Neural cell (in vitro differentiated cells): ENCODE results near the gene NCOA7. TPM values are rescaled to one million over a fixed set of nuclear protein-coding genes. Genes with fewer than 3 reads are reported as not detected.

Source experiments
- H2AFZ ChIP-seq: fragments of 200-600, 300-800 bp; sonication (generic), shearing (Covaris generic); 2 replicates; pipeline ENCODE4 v1.6.0; 2014; ENCODE audit warnings: low read depth, mild to moderate bottlenecking, antibody characterized with exemption, low read length, moderate library complexity
- H3F3A ChIP-seq: fragments of 200-600 bp; shearing (Covaris generic); 2 replicates; pipeline ENCODE4 v1.6.1; 2016; ENCODE audit warnings: mild to moderate bottlenecking, moderate library complexity, mixed read lengths, antibody characterized with exemption, low read length; ENCODE audit not compliant: insufficient read depth, poor library complexity, severe bottlenecking
- H3K27ac ChIP-seq: fragments of 200-600, 300-800 bp; sonication (generic), shearing (Covaris generic); 2 replicates; pipeline ENCODE4 v1.5.1; 2014; ENCODE audit warnings: mild to moderate bottlenecking, low read length, moderate library complexity
- H3K27me3 ChIP-seq: fragments of 300-800, 200-600 bp; sonication (generic), shearing (Covaris generic); 2 replicates; pipeline ENCODE4 v1.6.0; 2014; ENCODE audit warnings: mild to moderate bottlenecking, low read depth, low read length, moderate library complexity; ENCODE audit not compliant: insufficient read depth
- H3K36me3 ChIP-seq: fragments of 300-800, 200-600 bp; sonication (generic), shearing (Covaris generic); 2 replicates; pipeline ENCODE4 v1.5.1; 2014; ENCODE audit warnings: mild to moderate bottlenecking, antibody characterized with exemption, low read length, moderate library complexity; ENCODE audit not compliant: insufficient read depth
- H3K4me2 ChIP-seq: fragments of 300-800, 200-600 bp; sonication (generic), shearing (Covaris generic); 2 replicates; pipeline ENCODE4 v1.6.0; 2014; ENCODE audit warnings: mild to moderate bottlenecking, low read length
- H3K4me3 ChIP-seq: fragments of 300-800, 200-600 bp; sonication (generic), shearing (Covaris generic); 2 replicates; pipeline ENCODE4 v1.5.1; 2014; ENCODE audit warnings: mild to moderate bottlenecking, low read length, moderate library complexity
- H3K79me2 ChIP-seq: fragments of 200-600 bp; shearing (Covaris generic); replicated peaks from 2 replicates; pipeline ENCODE4 v1.6.0; 2014; ENCODE audit warnings: mild to moderate bottlenecking, low read length, moderate library complexity; ENCODE audit not compliant: insufficient read depth
- H3K9ac ChIP-seq: fragments of 300-800, 200-600 bp; sonication (generic), shearing (Covaris generic); 2 replicates; pipeline ENCODE4 v1.6.1; 2016; ENCODE audit warnings: mild to moderate bottlenecking, low read length, mixed read lengths
- H3K9me2 ChIP-seq: fragments of 200-600 bp; shearing (Covaris generic); 2 replicates; pipeline ENCODE4 v1.6.1; 2016; ENCODE audit warnings: mild to moderate bottlenecking, low read length, mixed read lengths; ENCODE audit not compliant: insufficient read depth
- H3K9me3 ChIP-seq: fragments of 200-600, 300-800 bp; sonication (generic), shearing (Covaris generic); 2 replicates; pipeline ENCODE4 v1.6.1; 2016; ENCODE audit warnings: mild to moderate bottlenecking, mixed run types, low read length, moderate library complexity, mixed read lengths
- H4K20me1 ChIP-seq: fragments of 200-600 bp; shearing (Covaris generic); 2 replicates; pipeline ENCODE4 v1.6.1; 2016; ENCODE audit warnings: mild to moderate bottlenecking, mixed run types; ENCODE audit not compliant: insufficient read depth
- CTCF ChIP-seq: fragments of 450-650 bp; IDR thresholded peaks from 2 replicates; pipeline ENCODE4 v1.5.1; 2014; ENCODE audit warnings: antibody characterized with exemption, mild to moderate bottlenecking, moderate library complexity; ENCODE audit not compliant: poor library complexity, severe bottlenecking
- EZH2 ChIP-seq: fragments of 200-600, 300-800 bp; shearing (Covaris generic), sonication (generic); IDR thresholded peaks from 2 replicates; pipeline ENCODE4 v1.6.1; 2014; ENCODE audit warnings: antibody characterized with exemption, low read length, borderline replicate concordance, mild to moderate bottlenecking; ENCODE audit not compliant: insufficient read depth, poor library complexity, severe bottlenecking
- MXI1 ChIP-seq: fragments of 450-650 bp; conservative IDR thresholded peaks from 2 replicates; pipeline ENCODE4 v1.6.1; 2014; ENCODE audit warnings: antibody characterized with exemption, mild to moderate bottlenecking; ENCODE audit not compliant: poor library complexity, severe bottlenecking
- POLR2AphosphoS5 ChIP-seq: IDR thresholded peaks from 2 replicates; pipeline ENCODE4 v1.6.1; 2012
- RAD21 ChIP-seq: fragments of 450-650 bp; conservative IDR thresholded peaks from 2 replicates; pipeline ENCODE4 v1.6.1; 2014; ENCODE audit warnings: antibody characterized with exemption, mild to moderate bottlenecking, moderate library complexity
- SMC3 ChIP-seq: fragments of 450-650 bp; conservative IDR thresholded peaks from 2 replicates; pipeline ENCODE4 v1.6.1; 2014; ENCODE audit warnings: antibody characterized with exemption, mild to moderate bottlenecking, moderate library complexity; ENCODE audit not compliant: poor library complexity
- TAF1 ChIP-seq: IDR thresholded peaks from 2 replicates; pipeline ENCODE4 v1.6.1; 2012; ENCODE audit warnings: low read depth
- polyA plus RNA-seq: library from polyadenylated mRNA; depleted of rRNA; stranded (reverse); fragments of >200 nt; gene quantifications from 2 replicates; pipeline ENCODE4 v1.2.3, GENCODE V29; 2014

Gene NCOA7
- polyA plus RNA-seq, 1 donor from 2014 or later: 17.1 TPM

- Histone ChIP-seq H4K20me1 (no peaks in the 10 kb centered on the region), H3K9ac (peak overlapping the region; percentile 55), H3K27ac (no peak overlapping the region), H3K9me2 (no peaks in the 10 kb centered on the region), H2AFZ (no peak overlapping the region), H3K4me2 (peak overlapping the region; percentile 78), H3K79me2 (no peaks in the 10 kb centered on the region), H3K36me3 (no peaks in the 10 kb centered on the region), H3K9me3 (no peaks in the 10 kb centered on the region), H3K4me3 (peak overlapping the region; percentile 77), H3F3A (peaks cover 6% of the 10 kb centered on the region), H3K27me3 (no peaks in the 10 kb centered on the region)
- TF ChIP-seq CTCF: peak; percentile 51
- no peak for TF ChIP-seq SMC3
- TF ChIP-seq EZH2: no peak
- peak; percentile 46 for TF ChIP-seq RAD21
Observed at GRCh38 chr6:125781314-125781868, 9.4 kb upstream of the NCOA7 start.

GRCh38 chr6:125784365-125784764 lies 6.4 kb upstream of the NCOA7 start:
- Histone ChIP-seq H3K9ac (no peak overlapping the region), H3K27me3 (no peaks in the 10 kb centered on the region), H3F3A (peaks cover 6% of the 10 kb centered on the region), H3K27ac (no peak overlapping the region), H3K36me3 (no peaks in the 10 kb centered on the region), H3K4me3 (no peak overlapping the region), H3K4me2 (no peak overlapping the region), H3K9me2 (no peaks in the 10 kb centered on the region), H3K9me3 (no peaks in the 10 kb centered on the region), H2AFZ (no peak overlapping the region), H3K79me2 (no peaks in the 10 kb centered on the region), H4K20me1 (no peaks in the 10 kb centered on the region)
- no peak for TF ChIP-seq TAF1
- no peak for TF ChIP-seq SMC3
- TF ChIP-seq RAD21: no peak
- TF ChIP-seq EZH2: no peak
- TF ChIP-seq CTCF: no peak
- TF ChIP-seq POLR2AphosphoS5: no peak

- no peaks in the 10 kb centered on the region for H3K27me3 ChIP-seq
- no peak overlapping the region for H2AFZ ChIP-seq
- no peaks in the 10 kb centered on the region for H3K9me2 ChIP-seq
- peaks cover 4% of the 10 kb centered on the region for H3K79me2 ChIP-seq
- no peak overlapping the region for H3K27ac ChIP-seq
- H3K9me3 ChIP-seq: no peaks in the 10 kb centered on the region
- TF ChIP-seq EZH2 (no peak), RAD21 (peak; percentile 65), MXI1 (no peak), CTCF (peak; percentile 57), SMC3 (peak; percentile 62)
- H3F3A ChIP-seq: no peaks in the 10 kb centered on the region
- H3K4me3 ChIP-seq: no peak overlapping the region
- H4K20me1 ChIP-seq: no peaks in the 10 kb centered on the region
- no peaks in the 10 kb centered on the region for H3K36me3 ChIP-seq
- no peak overlapping the region for H3K9ac ChIP-seq
- H3K4me2 ChIP-seq: no peak overlapping the region
Observed at GRCh38 chr6:125787791-125788190, 3.0 kb upstream of the NCOA7 start.
